HG03469 (cell line): ENCODE measurements around the gene POU2F2.

ENCODE experiments used
- ATAC-seq: cut with Tn5 transposase; IDR thresholded peaks from one replicate; pipeline ENCODE4 v1.9.1; 2021; ENCODE audit warnings: mild to moderate bottlenecking, moderate library complexity, moderate number of reproducible peaks; ENCODE audit not compliant: unreplicated experiment

POU2F2 gene

DNA sequence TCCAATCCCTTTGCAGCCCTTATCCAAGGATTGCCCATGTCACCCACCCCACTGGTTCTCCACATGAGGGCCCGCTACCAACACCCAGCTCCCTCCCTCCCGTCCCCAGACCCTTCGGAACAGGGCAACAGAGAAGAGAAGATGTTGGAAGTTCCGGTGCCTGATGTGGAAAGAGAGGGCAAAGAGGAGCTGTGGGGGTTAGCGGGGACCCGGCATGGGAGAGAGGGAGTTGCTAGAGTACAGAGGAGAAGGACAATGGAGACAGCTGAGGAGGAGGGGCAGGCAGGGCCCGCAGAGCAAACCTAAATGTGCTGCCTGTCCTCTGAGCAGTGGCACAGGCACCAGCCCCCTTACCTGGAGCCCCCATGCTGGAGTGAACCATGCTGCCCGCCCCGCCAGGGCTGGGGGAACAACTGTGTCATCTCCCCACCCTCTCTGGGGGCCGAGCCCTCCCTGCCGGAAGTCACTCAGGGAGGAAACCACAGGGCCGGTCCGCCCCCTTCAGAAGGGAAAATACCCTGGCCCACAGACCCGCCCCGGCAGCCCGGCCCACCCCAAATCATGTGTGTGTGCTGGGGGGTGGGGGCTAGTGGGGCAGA lies at the start of gene POU2F2:
Gene POU2F2, minus strand, starts transcription at position 417 of the 599 bp plus-strand sequence. Its CDS starts 35 bp downstream, at position 382.
- ATAC-seq, result peak; percentile 32

DNA sequence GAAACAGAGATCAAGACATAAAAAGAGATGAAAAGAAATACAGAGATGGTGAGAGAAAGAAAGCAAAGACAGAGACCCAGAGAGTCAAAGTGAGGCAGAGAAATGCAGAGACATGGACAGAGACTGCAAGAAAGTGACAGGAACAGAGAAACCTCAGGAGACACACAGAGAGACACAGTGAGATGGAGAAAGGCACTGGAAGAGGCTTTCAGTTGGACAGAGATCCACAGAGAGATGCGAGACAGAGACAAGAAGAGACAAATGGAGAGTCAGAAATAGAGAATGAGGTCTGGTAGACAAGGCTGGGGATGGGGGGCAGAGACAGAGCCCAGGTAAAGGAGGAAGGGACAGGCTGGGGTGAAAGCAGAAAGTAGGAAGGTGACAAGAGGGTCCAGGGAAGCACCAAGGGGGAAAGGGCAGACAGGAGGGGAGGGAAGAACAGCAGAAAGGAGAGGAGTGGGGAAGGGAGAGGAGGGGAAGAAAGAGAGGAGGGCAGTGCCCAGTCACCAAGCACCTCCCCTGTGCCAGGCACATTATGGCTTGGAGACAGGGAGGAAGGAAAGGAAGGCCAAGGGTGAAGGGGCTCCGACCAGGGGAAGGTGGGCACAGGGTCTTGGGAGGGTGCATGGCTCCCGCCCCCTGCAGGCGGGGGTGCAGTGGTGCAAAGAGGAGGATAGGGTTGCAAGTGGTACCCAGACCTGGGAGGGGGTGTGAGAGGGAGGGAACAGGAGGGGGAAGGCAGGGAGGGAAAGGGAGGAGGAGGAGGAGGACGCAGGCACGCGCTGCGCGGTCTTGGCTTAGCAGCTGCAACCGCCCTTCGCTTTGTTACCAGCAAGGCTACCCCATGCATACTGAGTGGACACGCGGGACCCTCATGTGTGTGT lies 46.8 kb upstream of the POU2F2 start:
- no peak for ATAC-seq

DNA sequence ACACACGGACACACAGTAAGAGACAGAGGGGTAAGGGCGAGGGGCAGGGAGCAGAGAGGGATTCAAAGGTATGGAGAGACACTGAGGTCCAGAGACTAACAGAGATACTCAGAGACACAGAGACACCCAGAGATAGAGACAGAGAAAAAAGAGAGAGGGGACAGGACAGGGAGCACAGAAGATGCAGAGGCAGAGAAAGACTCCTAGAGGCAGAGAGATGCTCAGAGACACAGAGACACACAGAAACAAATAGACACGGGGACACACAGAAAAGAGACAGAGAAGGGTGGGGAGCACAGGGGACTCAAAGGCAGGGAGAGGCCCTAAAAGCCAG lies 45.4 kb upstream of the POU2F2 start:
- ATAC-seq, result no peak

DNA sequence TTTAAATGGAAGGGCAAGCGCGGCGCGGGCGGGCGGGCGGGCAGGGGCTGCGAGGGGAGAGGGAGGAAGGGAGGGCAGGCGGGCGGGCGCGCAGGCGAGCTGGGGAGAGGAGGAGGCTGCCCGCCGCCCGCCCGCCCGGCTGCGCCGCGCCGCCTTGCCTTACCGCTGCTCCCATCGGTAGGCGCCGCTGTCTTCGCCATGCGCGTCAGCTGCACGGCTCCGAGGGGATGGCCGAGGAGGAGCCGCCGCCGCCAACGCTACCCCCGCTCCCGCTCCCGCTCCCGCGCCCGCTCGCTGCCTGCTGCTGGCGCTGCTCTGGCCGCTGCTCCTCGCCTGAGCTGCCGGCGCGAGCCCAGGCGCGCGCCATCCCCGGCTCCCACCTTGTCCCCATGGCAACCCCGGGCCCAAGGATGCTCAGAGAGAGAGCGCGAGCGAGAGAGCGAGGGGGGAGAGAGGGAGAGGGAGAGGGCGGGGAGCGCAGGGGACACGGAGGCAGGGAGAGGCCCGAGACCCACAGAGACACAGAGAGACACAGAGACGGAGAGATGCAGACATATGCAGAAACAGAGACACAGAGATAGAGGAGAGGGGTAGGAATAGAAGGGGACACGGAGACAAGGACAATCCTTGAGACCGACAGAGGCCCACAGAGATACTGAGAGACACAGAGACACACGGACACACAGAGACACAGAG lies 44.9 kb upstream of the POU2F2 start:
- ATAC-seq, result no peak

DNA sequence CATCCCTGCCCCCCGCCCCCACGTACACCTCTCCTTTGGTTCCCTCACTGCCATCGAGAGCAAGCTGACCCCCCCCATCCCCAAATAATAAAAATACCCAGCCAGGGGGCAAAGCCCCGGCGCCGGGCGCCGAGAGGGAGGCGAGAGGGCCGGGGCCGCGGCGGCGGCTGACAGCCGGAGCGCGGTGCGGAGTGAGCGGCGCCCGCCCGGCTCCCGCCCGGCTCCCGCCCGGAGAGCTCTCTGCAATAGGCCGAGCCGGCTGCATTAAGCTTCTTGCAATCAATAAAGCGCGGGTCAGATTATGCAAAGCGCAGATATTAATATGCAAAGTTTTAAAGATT lies 44.4 kb upstream of the POU2F2 start:
- no peak for ATAC-seq

DNA sequence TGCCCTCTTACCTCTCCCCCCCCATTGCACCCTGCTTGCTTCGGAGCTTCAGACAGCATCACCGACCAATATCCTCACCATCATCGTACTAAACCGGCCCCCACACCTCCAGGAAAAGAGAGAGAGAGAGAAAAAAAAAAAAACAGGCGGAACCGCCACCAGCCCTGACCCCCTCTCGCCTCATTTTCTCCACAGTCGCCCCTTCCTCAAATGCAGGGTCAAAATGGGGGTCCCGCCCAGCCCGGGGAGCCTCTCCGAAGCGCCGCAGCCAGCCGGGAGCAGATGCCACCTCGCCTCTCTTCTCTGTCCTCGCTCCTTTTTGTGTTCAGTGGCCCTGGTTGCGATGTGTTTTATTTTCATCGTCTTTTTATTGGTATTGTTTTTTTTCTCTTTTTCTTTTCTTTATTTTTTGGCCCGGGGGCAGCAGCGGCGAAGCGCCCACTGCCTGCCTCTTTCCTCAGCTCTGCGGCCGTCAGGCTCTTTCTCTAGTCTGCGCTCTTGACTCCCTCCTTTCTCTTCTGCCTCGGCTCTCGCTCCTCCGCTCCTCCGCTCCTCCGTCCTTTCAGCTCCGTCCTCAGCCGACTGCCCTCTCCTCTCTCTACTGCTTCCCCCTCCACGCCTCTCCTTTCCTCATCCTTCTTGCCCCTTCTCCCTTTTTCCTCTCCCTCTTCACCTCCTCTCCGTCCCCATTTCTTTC lies 43.9 kb upstream of the POU2F2 start:
- ATAC-seq, result no peak

DNA sequence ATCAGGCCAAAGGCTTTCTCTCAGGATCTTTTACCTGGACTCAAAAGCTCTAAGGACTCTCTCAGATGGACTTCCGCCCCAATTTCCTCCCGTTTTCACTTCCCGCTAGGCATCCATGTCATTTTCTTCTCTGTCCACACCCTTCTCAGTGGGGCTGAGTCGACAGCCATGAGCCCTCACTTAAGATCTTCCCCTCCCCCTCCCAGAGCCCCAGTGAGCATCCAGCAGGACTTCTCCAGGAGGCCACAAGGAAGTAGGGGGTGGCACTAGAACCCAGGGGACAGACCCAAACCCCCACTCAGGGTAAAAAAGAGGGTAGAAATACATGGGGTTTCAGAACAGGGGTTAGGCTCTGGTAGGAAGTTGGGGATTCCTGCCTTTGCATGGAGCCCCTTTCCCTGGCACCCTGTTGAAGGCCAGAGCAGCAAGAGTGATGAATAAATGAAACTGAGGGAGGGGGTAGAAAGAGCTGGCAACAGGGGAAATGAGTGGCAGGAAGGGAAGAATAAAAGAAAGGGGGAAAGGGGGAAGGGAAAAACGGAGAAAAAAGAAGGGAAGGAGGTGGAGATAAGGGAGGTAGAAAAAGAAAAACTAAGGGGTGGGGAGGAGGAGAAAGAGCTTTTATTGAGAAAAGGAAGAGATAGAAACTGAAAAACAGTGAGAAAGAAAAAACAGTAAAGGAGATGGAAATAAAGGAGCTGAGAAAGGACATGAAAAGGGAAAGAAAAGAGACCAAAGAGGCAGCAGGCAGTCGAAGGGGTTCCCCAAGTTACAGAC lies 42.9 kb upstream of the POU2F2 start:
- no peak for ATAC-seq

DNA sequence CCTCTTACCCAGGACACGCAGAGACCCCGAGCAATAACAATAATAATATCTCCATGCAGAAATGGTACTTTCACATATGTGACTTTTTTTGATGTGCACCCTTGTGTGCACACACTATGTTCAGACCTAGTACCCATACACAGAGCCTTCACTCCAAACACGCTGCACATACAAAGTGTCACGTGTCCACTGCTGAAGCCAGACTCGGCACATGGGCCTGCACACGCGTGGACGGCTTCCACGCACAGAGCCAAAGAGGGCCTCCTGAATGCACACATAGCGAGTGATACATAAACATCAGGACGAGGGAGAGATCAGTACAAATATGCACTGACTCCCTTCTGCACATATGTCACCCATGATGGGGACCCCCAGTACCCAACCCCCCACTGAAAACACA lies 41.9 kb upstream of the POU2F2 start:
- ATAC-seq, result no peak

DNA sequence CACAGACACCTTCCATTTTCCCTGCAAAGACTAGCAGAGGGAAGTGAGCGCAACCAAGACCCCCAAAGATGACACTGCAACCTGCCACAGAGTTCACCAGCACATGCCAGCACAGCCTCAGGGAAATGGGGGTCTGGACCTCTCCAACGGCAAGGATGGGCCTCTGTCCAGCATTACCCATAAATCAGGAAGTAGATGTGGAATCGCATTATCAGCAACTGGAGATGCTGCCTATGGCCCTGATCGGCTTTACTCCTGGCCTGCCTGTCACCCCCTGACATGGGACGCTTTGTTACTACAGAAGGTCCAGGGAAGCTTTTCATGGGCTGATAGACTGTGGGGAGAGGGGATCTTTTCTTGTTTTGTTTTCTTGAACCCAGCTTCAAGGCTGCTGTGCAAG lies 41.4 kb upstream of the POU2F2 start:
- no peak for ATAC-seq

DNA sequence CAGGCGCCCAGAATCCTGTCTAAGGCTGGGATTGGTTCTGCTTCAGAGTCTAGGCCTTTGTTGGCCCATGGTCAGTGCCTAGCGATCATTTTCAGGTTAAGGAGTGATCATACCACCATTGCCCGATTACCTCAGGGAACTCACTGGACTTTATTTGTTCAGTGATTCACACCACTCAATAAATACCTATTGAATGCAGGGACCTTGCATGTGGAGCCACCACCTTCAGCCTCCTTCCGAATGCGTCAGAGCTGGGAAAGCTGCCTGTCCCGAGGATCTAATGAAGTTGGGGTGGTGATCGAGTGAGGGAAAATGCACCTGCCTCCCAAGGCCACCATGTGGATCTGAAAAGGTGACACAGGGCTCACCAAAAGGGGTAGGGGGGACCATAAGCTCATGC lies 40.0 kb upstream of the POU2F2 start:
- ATAC-seq, result no peak

DNA sequence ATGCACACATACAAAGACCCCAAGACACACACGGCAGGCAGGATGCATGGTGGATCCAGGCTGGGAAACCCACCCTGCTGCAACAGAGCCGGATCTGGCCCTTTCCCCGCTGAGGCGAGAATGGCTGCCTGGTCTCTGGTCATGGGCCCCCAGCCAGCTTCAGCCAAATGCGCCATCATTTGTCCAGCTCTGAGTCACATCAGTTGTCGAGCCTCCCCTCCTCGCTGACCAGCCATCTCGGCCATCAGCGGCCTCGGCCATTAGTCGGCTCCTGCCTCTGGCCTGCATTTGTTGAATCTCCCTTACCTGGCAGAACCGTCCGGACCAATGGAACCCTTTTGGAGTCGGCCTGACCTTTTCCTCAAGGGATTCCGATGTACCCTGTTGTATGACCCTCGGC lies 38.5 kb upstream of the POU2F2 start:
- no peak for ATAC-seq

DNA sequence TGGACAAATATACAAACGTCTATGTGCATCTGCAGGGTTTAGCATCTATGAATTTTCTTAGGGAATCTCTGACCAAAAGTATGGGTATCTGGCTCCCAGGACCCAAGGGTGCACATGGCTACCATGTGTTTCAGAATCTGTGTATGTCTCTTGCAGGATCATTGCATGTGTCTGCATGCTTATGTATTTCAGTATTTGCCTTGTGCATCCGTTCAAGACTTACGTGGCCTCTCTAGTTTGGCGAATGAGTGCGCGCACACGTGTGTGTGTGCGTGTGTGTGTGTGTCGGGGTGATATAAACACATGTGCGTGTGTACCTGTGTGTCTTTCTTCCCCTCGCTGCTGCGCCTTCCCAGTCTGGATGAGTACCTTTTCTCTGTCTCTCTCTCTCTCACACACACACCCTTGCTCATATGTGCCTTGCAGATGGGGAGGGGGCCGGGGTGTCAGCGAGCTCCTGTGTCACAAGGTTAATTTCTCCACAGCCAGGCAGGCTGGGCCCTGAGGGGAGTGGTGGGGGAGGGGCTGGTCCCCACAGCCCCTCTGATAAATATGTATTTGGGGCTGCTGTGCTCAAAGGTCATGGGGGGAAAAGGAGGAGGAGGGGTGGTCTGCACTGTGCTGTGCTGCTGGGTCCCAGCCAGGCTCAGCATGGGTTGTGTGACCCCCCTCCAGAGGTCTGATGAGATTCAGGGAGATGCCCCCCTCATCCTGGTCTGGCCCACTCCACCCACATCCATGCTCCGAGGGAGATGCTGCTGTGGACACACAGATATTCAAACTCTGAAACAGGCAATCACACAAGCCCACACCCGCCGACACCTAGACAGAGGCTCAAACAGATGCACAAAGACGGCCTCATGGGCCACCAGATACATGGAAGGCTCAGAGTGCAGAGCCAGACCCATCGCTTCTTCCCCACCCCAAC lies 37.5 kb upstream of the POU2F2 start:
- no peak for ATAC-seq

DNA sequence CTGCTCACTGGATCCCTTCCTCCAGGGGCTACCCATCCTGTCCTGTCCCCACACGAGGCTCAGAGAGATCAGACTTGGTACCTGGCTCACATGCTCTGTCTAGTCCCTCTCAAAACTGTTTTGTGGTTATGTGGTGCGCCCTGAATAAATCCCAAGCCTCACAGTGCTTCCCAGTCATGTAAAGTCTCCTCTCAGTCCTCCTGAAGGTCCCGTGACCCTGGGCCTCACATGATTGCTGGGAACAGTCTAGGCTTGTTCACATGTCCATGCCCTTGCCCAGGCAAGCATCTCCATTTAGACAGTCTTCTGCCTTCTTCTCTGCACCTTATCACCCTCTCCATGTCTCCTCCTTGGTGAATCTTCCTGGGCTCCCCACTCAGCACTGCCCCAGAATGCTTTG lies 36.0 kb upstream of the POU2F2 start:
- ATAC-seq, result no peak

DNA sequence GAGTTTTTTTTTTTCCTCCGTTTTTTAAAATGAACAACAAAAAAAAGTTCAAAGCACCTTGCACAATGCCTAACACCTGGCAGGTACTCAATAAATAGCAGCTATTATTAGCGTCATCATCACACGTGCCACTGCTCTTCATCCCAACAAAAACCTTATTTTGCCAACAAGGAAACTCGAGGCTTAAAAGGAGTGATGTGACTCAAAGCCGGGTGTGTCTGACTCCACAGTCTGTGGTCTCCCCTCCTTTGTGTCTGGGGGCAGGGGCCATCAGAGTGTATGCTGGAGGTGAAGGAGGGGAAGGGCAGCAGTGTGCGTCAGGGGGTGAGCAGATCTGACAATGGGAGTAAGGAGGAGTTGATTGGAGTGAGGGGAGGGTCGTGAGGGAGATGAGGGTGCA lies 34.1 kb upstream of the POU2F2 start:
- ATAC-seq, result no peak

DNA sequence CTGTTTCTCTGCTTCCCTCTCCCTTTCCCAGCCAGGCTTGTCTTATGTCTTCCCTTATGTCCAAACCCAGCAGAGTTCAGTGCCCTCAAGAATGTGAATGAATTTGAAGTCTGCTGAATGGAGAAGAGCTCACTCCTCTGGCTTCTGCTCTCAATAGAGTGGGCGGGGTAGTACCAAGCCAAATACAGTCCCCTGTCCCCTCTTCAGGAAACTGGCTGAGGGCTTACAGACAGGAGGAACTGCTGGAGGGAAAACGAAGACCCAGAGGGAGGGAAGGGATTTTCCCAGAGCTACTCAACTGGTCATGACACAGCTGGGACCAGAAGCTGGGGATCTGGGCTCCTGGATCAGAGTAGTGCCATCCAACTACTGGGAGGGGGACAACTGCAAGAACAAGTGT lies 32.9 kb upstream of the POU2F2 start:
- ATAC-seq, result no peak

DNA sequence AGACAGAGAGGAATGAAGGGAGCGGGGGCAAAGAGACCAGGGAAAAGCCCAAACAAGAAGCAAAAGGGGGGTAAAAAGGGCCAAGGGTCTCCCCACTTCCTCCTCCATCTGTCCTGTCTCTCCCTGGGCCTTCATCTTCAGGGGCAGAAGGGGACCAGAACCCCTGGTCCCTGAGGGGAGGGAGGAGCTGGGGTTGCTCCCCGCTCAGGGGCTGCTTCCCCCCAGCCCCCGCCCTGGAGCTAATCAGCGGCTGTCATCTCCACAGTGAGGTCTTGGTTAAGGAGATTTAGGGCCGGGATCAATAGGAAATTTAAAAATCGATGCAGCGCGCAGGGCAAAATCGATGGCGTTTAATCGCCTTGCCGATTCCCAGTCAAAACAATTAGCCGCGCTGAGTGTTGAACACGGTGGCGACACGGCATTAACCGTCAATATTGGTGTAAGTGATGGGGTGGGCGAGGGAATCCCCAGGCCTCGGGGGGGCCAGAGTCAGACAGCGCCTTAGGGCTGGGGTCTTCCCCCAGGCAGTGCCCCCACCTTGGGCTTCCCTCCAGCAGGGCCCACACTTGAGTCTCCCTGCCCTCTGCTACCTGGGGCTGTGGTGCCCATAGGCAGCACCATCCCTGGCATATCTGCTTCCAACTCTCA lies 29.5 kb upstream of the POU2F2 start:
- ATAC-seq, result no peak

DNA sequence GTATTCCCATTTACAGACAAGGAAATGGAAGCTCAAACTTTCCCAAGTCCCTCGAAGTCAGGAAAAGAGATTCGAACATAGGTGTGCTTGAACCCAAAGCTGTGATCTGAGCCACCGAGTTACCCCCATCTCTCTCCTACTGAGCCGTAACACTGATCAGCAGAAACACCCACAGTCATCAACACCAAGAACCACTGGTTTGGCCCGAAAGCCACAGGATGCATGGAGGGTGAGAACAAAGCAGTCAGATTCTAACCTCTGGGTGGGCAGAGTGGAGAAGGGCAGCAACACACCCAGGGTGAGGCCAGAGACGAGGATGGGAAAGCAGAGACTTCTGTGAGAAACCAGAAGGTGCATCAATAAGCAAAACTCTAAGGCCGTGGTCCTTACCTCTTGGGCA lies 27.7 kb upstream of the POU2F2 start:
- no peak for ATAC-seq

DNA sequence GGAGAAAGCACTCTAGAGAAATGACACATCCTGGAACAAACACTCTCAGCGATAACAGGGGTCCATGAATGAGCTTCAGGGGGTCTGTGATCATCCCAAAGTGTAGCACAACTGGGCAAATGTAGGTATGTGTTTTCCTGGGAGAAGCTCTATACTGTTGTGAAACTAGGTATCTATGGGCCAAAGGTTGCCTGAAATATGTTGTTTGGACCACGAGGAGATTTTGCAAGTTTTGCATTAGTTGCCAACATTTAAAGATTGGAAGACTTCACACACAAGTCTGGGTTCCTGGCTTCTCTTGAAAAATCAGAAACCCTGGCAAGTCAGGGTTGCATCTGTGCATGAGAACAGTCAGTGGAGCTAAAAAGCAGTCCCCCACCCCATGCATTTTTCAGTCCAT lies 26.7 kb upstream of the POU2F2 start:
- no peak for ATAC-seq

DNA sequence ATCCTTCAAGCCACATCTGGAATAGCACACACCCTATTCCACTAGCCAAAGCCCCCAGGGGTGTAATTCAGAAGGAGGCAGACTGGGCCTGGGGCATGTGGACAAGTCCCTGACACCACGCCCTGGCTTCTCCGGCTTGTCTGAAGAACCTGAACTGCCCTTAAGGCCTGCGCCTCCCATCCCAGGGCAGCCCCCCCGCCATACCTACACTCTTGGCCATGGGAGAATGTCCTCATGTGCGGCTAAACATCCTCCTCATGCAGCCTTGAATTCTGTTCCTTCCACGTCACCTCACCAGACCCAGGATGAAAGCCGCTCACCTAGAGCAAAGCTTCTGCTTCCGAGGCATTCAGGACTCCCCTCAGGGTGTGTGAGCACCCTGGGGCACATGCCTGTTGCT lies 24.3 kb upstream of the POU2F2 start:
- ATAC-seq, result no peak
